Esophagus squamous epithelium (tissue), 5 donors: ENCODE measurements around the gene HUS1. TPM values are rescaled to one million over a fixed set of nuclear protein-coding genes. Genes with fewer than 3 reads are reported as not detected.
"Not testable (repeated sequence)": the region's sequence is repeated elsewhere in the genome, so short reads cannot be mapped to it uniquely, and the experiment has no call there.

Source experiments
- DNase-seq: peaks from one replicate; lab custom pipeline; 2025; lab: John Stamatoyannopoulos, UW
- H3K27ac ChIP-seq, 4 donors: fragments of 200-600 bp; sonication (generic); one replicate each; pipeline ENCODE4 v1.5.1; 2016 to 2019; ENCODE audit warnings: mild to moderate bottlenecking in 1 of 4
- H3K27me3 ChIP-seq, 4 donors: fragments of 200-600 bp; sonication (generic); 1 replicate in 3 of 4; 2 replicates in 1 of 4; pipeline versions ENCODE4 v1.5.1 to v1.6.0; 2017 to 2021; ENCODE audit warnings: antibody characterized with exemption in 1 of 4
- H3K36me3 ChIP-seq, 3 donors: fragments of 200-600 bp; sonication (generic); one replicate each; pipeline ENCODE4 v1.5.1; 2016 to 2019
- H3K4me1 ChIP-seq, 3 donors: fragments of 200-600 bp; sonication (generic); one replicate each; pipeline ENCODE4 v1.5.1; 2017 to 2019
- H3K4me3 ChIP-seq, 4 donors: fragments of 200-600 bp; sonication (generic); 1 replicate in 3 of 4; 2 replicates in 1 of 4; pipeline ENCODE4 v1.5.1; 2016 to 2019; ENCODE audit warnings: mild to moderate bottlenecking in 2 of 4, moderate library complexity in 1 of 4
- H3K9me3 ChIP-seq, 3 donors: fragments of 200-600 bp; sonication (generic); one replicate each; pipeline ENCODE4 v1.5.1; 2016 to 2019
- POLR2A ChIP-seq, 4 donors: fragments of 450-650 bp; IDR thresholded peaks; one replicate each; pipeline ENCODE4 v1.6.1; 2017; ENCODE audit warnings: antibody characterized with exemption in 4 of 4, mild to moderate bottlenecking in 4 of 4, moderate library complexity in 3 of 4
- WGBS, 2 donors: methylation state at CpG; one replicate each; pipeline ENCODE4 v1.1.5; 2018; 5-methylcytosine and 5-hydroxymethylcytosine counted together
- intact Hi-C: fragments of 100-400 bp; cut with DNase I; formaldehyde crosslinking; loops from one replicate; pipeline ENCODE4 v1.15.0; 2022
- total RNA-seq, 4 donors: library from RNA; depleted of rRNA; stranded (reverse); fragments of >200 nt; gene quantifications; one replicate each; pipeline ENCODE4 v1.1.0, GENCODE V29; 2016
- TF ChIP-seq, protein P1 (sequence below), 6 experiments: fragments of 450-650 bp in 4 of 6; fragments of 200-600 bp in 2 of 6; sonication (generic) in 2 of 6; IDR thresholded peaks; one replicate each; pipeline ENCODE4 v1.5.1; 2016 to 2019; ENCODE audit warnings: antibody characterized with exemption in 6 of 6, mild to moderate bottlenecking in 4 of 6, moderate library complexity in 4 of 6
- donor health status: DM: yes; HTN: yes; CAD: no.

HUS1 gene
- total RNA-seq, 4 donors from 2014 or later: 15.2 to 31.6 (median 24.0) TPM

DNA sequence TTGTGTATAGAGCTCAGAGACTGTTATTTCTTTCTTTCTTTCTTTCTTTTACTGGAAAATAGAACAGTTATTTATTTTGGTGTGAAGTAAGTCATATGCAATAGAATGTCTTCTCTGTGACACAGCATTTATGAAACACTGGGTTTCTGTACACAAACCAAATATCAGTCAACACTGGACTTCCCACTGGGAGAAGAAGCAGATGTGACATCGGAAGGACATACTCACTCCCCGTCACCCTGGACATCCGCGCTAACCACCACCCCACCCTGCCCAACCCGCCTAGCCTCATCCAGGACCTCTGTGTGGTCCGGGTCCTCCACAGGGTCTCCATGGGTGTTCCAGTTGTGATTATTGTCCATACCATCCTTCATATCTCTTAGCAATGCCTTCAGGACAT lies 27.5 kb upstream of the HUS1 start:
- 61 to 65% methylated on average over 5 to 6 of the region's 6 CpGs for WGBS, 2 donors
- H3K4me3 ChIP-seq: no peak overlapping the region
- intact Hi-C loops: no loop called here
- H3K36me3 ChIP-seq: no peaks in the 10 kb centered on the region
- H3K27ac ChIP-seq: no peak overlapping the region
- no peaks in the 10 kb centered on the region for H3K4me1 ChIP-seq
- peaks cover 0 to 21% (median 0%) of the 10 kb centered on the region in 4 donors for H3K27me3 ChIP-seq
- no peaks in the 10 kb centered on the region for H3K9me3 ChIP-seq
- TF ChIP-seq POLR2A (IDR thresholded peaks at IDR 0.05): no peak
- TF ChIP-seq, protein P1, sequence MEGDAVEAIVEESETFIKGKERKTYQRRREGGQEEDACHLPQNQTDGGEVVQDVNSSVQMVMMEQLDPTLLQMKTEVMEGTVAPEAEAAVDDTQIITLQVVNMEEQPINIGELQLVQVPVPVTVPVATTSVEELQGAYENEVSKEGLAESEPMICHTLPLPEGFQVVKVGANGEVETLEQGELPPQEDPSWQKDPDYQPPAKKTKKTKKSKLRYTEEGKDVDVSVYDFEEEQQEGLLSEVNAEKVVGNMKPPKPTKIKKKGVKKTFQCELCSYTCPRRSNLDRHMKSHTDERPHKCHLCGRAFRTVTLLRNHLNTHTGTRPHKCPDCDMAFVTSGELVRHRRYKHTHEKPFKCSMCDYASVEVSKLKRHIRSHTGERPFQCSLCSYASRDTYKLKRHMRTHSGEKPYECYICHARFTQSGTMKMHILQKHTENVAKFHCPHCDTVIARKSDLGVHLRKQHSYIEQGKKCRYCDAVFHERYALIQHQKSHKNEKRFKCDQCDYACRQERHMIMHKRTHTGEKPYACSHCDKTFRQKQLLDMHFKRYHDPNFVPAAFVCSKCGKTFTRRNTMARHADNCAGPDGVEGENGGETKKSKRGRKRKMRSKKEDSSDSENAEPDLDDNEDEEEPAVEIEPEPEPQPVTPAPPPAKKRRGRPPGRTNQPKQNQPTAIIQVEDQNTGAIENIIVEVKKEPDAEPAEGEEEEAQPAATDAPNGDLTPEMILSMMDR (IDR thresholded peaks at IDR 0.05): no peak
- no peak for DNase-seq

DNA sequence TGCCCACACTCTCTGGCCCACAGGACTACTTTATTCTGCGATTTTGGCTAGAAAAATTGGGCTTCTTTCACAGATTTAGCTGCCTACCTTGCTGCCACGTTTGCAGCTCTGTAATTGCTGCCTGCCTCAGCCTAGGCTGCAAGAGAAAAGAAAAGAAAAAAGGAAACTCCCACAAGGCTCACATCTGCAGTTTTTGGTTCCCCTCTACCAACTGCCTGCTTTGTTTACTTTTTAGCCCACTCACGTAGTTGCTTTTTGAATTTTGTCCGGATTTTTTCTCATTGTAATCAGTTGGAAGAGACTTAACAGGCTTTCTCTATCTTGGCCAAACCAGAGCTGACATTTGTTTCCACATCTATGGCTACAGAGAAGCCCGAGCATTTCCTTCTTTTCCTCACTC lies 25.2 kb upstream of the HUS1 start:
- no peak for TF ChIP-seq POLR2A (IDR thresholded peaks at IDR 0.05)
- TF ChIP-seq, protein P1 (IDR thresholded peaks at IDR 0.05): no peak
- H3K4me3 ChIP-seq: no peak overlapping the region
- DNase-seq: no peak
- H3K4me1 ChIP-seq: no peaks in the 10 kb centered on the region
- no peaks in the 10 kb centered on the region for H3K9me3 ChIP-seq
- intact Hi-C loops: no loop called here
- peaks cover 0 to 21% (median 0%) of the 10 kb centered on the region in 4 donors for H3K27me3 ChIP-seq
- WGBS, 2 donors: 19 to 42% methylated on average over 5 of the region's 5 CpGs
- H3K27ac ChIP-seq: no peak overlapping the region
- no peaks in the 10 kb centered on the region for H3K36me3 ChIP-seq

DNA sequence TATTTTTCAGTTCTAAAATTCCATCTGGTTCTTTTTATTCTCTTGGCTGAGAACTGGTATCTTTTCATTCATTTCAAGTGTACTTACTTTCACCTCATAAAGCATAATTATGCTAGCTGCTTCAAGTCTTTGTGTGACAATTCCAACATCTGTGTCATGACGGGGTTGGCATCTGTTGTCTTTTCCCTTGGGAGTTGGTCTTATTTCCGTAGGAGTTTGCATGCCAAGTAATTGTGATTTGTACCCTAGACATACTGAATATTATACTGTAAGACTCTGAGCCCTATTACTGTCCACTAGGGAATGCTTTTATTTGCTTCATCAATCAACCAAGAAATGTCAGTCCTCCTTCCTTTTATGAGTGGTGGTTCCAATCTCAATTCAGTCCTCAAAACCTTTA lies 24.6 kb upstream of the HUS1 start:
- TF ChIP-seq, protein P1 (IDR thresholded peaks at IDR 0.05): no peak
- TF ChIP-seq POLR2A (IDR thresholded peaks at IDR 0.05): no peak
- no peaks in the 10 kb centered on the region for H3K36me3 ChIP-seq
- WGBS, 2 donors: 38 to 66% methylated on average over 2 of the region's 2 CpGs
- no peak overlapping the region for H3K27ac ChIP-seq
- intact Hi-C loops: no loop called here
- no peak overlapping the region for H3K4me3 ChIP-seq
- no peaks in the 10 kb centered on the region for H3K4me1 ChIP-seq
- no peak for DNase-seq
- H3K27me3 ChIP-seq: peaks cover 0 to 21% (median 0%) of the 10 kb centered on the region in 4 donors
- H3K9me3 ChIP-seq: no peaks in the 10 kb centered on the region

DNA sequence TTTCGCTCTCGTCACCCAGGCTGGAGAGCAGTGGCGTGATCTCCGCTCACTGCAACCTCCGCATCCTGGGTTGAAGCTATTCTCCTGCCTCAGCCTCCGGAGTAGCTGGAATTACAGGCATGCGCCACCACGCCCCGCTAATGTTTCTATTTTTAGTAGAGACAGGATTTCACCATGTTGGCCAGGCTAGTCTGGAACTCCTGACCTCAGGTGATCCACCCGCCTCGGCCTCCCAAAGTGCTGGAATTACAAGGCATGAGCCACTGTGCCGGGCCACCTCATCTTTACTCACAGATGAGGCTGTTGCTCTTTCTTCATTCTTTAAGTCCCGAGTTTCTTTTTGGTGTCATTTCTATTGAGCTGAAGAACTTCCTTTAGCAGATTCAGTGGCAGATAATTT lies 20.7 kb upstream of the HUS1 start:
- intact Hi-C loops, H3K9me3 ChIP-seq, H3K27me3 ChIP-seq, H3K4me3 ChIP-seq, H3K27ac ChIP-seq, H3K4me1 ChIP-seq, H3K36me3 ChIP-seq, DNase-seq: not testable (repeated sequence)
- WGBS, 2 donors: 79 to 82% methylated on average over 10 to 13 of the region's 13 CpGs

GRCh38 chr7:47999413-47999812 lies 20.0 kb upstream of the HUS1 start:
- no peaks in the 10 kb centered on the region for H3K36me3 ChIP-seq
- H3K27me3 ChIP-seq: peaks cover 0 to 5% (median 0%) of the 10 kb centered on the region in 4 donors
- TF ChIP-seq, protein P1 (IDR thresholded peaks at IDR 0.05): no peak
- no peak for TF ChIP-seq POLR2A (IDR thresholded peaks at IDR 0.05)
- no peak for DNase-seq
- H3K4me3 ChIP-seq: no peak overlapping the region
- no peak overlapping the region for H3K27ac ChIP-seq
- intact Hi-C loops: loop anchor here (10.0 kb wide), 1 partner anchor 105 kb away; no protein-coding TSS in a partner anchor
- H3K4me1 ChIP-seq: no peaks in the 10 kb centered on the region
- WGBS, 2 donors: 95 to 97% methylated on average over 12 of the region's 12 CpGs
- H3K9me3 ChIP-seq: no peaks in the 10 kb centered on the region

- DNase-seq: no peak
- Histone ChIP-seq H3K4me1 (peaks cover 0 to 18% (median 0%) of the 10 kb centered on the region in 3 donors), H3K9me3 (no peaks in the 10 kb centered on the region), H3K36me3 (no peaks in the 10 kb centered on the region), H3K27ac (peak overlapping the region in 2 of 4 donors; percentile 51 to 52), H3K4me3 (peak overlapping the region in 1 of 4 donors; percentile 52), H3K27me3 (no peaks in the 10 kb centered on the region)
- no peak for TF ChIP-seq POLR2A (IDR thresholded peaks at IDR 0.05)
- TF ChIP-seq, protein P1 (IDR thresholded peaks at IDR 0.05): no peak
- 72 to 75% methylated on average over 3 of the region's 3 CpGs for WGBS, 2 donors
- intact Hi-C loops: loop anchor here (10.0 kb wide), 1 partner anchor 112 kb away; no protein-coding TSS in a partner anchor
Observed at GRCh38 chr7:47992446-47992845, 13.0 kb upstream of the HUS1 start.
